HG02884 (cell line): Measurements from ENCODE around the gene NWD2.

Experiments
- ATAC-seq: cut with Tn5 transposase; IDR thresholded peaks from one replicate; pipeline ENCODE4 v1.9.1; 2021; ENCODE audit warnings: mild to moderate bottlenecking, moderate library complexity; ENCODE audit not compliant: unreplicated experiment

NWD2 gene

DNA sequence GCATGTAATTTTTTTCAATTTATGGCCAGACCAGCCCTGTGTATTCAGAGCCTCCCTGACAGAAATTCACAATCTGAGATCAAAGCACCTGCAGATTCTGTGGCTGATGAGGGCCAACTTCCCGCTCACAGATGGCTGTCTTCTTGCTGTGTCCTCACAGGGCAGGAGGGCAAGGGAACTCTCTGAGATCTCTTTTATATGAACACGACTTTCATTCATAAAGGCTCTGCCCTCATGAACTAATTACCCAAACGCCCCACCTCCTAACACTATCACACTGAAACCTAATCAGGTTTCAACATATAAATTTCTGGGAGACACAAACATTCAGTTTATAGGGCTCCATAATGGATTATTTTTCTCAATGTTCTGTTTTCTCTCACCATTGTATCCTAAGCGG is 192.6 kb downstream of the NWD2 start:
- no peak for ATAC-seq

DNA sequence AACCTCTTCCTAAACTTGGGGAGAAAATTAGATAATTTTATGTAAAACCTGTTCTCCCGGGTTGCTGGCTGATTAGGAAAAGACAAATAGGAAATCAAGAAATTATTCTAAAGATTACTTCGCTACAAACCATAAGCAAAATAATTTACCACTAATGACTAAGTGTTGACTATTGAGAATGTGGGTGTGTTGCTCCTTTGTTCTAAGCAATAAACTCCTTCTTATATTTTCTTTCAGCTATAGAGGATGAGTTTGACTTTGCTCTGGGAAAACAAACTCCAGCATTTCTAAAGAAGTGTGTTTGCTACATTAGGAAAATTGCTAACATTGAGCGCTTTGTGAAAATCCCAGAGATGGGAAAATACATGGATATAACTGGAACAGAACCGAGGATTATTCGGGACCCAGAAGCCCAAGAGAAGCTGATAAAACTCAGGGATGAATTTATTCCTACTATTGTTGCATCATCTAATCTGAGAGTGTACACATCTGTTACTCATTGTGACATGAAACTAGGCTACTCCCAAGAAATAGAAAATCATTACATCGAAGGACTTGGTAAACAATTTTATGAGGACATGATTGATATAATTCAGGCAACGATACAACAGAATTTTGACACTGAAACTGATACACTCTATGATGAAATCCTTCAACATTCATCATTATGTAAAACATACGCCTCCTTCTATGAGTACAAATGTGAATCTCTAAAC is 194.2 kb downstream of the NWD2 start:
- ATAC-seq: no peak

DNA sequence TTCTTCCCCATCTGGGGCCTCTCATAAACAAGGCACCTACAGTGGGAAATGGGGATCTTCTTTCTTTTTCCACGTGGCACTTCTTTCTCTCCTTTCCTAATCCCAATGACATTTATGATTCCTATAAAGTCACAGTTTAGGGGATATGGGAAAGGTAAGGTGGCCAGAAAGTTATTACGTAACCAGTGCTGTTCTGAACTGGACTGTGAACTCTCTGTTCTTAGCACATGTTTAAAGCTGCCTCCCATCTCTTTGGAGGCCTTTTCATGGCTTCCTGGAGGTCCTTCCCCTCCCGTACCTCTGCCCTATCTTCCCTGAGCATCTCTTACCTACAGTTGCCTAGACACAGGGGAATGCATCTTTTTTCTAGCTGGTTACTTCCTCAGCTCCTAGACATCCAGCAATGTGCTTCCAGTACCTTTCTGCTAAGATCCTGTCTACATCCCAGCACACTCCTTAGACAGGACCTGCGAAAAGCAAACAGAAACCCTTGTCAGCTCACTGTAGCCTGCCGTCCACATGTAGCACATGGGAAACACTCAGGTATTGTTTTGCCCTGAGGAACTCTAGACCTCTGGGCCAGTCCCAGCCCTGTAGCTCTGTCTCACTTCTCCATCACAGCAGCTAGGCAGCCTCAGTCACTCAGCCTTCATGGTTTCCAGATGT is 195.4 kb downstream of the NWD2 start:
- no peak for ATAC-seq

DNA sequence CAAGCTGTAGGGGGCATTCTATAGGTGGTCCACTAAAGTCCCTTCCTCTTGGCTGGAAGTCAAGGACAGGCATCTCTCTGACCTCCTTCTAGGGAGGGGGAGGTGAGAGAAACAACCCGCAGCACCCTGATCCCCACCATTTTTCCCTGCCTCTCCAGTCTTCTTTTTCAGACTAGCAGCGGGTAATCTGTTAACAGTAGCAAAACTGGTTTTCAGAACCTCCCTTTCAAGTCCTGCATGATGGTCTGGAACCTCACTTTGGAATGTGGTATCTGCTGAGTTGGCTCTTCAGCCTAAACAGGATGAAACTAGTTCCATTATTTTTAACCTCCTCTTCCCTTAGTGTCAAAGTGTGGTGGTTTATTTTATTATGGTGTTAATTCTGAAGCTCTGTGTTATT is 196.0 kb downstream of the NWD2 start:
- ATAC-seq: no peak

DNA sequence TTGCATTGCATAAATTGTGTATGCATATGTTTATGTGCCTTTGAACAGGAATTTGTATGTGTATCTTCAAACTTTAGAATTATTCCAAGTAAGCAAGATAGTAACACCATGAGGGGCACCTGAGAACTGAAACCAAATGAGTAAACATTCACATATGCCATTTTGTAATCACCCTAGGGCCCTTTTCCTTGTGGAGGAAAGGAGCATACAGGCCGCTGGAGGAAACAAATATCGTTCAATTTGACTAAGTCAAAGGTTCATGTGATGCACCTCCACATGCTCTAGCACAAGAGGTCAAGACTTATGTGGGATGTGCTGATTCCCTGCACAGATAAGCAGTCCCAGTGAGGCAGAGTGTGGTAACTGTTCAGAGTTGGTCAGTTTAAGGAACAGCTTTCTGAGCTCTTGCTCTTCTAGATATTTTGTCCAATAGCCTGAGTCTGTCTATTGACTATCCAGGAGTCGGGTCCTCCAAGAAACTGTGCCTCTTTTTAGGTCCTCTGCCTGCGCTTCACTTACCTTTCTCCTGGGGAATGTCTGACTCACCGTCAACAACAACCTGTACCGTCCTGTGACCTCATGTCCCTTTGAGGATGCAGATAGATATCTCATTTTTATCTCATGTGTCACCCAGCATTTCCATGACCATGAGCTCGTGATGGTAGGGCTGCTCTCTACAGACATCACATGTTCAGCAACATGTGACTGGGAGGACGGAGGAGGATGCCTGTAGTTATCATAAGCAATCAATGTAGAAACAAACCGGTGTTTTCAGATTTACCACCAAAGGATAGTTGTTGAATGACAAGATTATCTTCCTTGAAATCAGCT is 196.9 kb downstream of the NWD2 start:
- ATAC-seq: no peak

DNA sequence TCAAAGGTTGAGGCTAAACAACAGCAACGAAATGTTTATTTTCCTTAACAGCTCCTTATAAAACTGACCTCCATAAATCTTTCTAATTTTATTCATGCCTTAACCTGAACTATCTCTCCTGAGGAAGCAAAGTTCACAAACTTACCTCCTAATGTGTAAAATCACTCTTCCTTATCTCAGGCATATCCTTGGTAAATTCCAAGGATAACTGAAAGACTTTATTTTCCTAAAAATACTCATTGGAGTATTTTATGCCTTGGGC is 197.4 kb downstream of the NWD2 start:
- no peak for ATAC-seq

DNA sequence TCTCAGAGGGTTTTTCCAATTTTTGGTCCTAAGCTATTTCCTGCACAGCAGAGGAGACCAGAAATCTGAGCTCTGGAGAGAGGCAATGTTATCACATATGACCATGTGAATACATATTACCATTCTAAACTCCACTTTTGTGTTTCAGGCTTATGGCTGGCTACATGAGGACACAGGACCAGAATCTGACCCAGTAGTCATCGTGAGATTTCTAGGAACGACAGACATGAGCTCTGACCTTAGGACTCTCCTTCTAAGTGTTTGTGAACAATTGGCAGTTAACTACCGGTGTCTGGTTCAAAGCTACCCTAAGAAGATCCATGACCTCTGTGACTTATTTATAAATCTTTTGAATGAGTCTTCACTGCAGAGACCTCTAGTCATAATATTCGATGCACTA is 198.6 kb downstream of the NWD2 start:
- ATAC-seq: no peak

DNA sequence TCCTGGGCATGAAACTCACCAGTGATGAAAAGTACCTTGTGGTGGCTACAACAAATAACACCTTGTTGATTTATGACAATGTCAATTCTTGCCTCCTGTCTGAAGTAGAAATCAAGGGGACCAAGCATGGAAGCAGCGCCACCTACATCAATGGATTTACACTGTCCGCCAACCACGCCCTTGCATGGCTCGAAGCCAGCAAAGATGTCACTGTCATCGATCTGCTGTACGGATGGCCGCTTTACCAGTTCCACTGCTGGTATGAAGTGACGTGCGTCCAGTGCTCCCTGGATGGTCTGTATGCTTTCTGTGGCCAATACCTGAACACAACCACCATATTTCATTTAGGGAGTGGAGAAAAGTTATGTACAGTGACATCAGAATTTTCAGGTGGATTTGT is 200.5 kb downstream of the NWD2 start:
- no peak for ATAC-seq

DNA sequence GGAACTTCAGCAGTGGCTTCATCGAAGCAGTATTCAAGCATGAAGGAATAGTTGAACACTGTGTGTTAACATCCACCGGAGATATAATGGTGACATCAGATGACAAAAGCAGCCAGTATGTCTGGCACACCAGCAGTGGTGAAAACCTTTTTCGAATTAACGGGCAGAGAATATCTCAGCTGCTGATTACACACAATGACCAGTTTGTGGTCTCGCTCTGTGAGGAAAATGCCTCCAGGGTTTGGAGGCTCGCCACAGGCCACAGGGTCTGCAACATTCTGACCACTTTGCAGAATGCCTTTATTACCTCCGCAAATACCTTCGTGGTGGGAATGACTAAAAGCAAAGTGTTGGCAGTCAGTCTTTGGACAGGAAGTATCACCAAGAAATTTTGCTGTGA is 201.5 kb downstream of the NWD2 start:
- no peak for ATAC-seq

DNA sequence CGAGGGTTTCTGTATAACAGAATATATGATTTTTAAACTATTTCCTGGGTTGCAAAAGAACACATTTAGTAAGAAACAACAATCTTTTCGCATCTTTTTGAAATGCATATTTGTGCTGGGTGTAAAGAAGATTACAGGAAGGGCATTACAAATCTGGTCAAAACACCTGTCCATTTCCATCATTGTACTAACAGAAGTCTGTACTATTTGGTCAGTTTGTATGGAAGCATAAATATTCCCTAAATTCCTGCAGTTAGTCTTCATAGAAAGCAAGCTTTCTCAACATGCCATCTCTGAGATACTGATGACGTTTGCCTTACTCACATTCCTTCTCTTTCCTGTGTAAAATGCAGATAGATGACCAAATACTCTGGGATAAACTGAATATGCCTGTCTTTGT is 203.3 kb downstream of the NWD2 start:
- no peak for ATAC-seq

DNA sequence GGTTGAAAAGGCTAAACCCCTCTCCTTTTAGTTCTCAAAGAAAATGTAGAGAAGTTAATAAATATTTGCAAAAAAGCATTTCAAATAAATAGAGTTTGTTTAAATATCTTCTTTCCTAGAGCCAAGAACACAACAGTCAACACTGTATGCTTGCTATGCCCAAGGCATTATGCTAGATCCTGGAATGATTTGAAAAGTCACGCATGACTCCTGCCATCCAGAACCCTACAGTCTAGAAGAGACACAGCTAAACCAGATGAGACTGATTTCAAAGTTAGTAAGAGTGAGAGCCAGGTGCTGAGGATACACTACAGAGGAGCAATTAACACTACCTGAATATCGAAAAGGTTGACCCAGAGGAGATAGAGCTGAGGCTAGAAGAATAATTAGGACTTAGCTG is 205.8 kb downstream of the NWD2 start:
- ATAC-seq: no peak

DNA sequence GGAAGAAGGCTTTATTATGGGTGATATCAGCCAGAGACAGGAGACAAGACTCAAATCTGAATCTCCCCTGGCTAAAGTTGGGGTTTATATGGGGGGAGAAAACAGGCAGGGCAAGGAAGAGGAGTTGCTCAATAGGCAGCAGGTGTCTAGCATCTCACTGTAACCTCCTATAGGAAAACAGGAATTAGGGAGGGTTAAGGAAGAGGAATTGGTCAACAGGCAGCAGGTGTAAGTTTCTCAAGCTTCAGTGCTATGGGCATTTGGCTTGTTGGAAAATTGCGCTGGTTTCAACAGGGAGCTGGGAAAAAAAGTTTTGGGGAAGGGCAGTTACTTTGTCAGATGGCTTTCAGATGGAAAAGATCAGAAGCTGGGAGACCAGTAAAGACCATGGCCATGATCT is 206.4 kb downstream of the NWD2 start:
- no peak for ATAC-seq

DNA sequence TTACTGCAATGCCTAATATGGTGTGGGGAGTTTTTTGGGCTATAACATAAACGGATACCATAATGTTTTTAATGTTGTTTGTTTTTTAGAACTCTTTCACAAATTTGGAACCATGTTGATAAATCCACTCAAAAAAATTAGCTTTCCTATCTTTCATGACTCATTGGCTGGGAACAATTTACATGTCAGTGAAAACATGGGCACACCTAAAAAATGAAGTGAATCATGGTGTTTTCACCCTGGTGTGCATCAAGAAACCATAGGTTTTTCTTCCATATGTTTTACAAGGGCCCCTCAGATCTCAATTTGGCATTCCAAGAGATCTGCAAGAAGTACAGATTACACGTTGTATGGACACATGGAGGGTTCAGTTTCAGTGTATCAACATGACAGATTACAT is 207.1 kb downstream of the NWD2 start:
- no peak for ATAC-seq

DNA sequence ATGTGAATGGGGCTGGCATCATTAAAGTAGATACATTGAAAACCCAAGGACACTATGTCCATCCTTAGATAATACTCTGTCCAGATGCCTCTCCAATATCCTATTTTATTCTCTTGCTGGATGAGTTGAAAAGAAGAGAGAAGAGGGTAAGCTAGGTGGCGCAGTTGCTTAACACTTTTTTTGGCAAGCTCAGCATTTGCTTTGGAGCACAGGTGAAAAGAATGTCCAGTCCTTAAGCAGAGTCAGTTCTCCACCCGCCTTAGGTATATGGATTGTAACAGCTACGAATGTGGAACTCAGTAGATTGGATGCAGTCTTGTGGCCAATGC is 208.4 kb downstream of the NWD2 start:
- ATAC-seq: peak; percentile 56

DNA sequence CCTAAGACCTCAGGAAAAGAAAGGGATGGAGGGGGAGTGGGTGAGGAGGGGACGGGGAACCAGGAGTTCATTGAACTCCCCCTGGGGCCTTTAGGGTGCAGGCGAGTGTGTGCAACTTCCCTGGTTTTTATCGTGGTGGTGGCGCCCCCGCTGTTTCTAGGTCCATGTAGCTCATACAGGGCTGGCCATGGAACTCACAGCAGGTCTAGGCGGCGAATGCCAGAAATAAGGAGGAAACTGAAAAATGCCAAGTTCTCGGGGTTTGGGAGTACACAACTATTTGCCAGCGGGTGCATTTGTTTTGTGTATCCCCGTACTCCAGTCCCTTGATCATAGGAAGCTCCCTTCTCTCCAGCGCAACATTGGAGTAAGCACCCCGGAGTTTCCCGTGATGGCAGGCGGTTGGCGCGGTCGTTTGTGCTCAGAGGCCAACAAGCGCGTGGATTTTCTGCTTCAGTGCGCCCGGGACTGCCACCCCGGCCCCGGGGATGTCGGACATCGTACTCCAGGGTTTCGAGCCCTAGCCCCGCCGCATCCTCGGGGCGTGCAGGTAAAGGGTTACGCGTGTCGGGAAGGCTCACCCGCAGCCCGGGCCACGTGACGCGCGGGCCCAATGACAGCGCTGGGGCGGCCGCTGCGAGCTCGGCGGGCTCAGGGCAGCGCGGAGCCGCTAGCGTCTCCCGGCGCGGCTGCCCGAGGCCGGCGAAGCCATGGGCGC is 208.9 kb downstream of the NWD2 start:
- peak; percentile 85 for ATAC-seq

DNA sequence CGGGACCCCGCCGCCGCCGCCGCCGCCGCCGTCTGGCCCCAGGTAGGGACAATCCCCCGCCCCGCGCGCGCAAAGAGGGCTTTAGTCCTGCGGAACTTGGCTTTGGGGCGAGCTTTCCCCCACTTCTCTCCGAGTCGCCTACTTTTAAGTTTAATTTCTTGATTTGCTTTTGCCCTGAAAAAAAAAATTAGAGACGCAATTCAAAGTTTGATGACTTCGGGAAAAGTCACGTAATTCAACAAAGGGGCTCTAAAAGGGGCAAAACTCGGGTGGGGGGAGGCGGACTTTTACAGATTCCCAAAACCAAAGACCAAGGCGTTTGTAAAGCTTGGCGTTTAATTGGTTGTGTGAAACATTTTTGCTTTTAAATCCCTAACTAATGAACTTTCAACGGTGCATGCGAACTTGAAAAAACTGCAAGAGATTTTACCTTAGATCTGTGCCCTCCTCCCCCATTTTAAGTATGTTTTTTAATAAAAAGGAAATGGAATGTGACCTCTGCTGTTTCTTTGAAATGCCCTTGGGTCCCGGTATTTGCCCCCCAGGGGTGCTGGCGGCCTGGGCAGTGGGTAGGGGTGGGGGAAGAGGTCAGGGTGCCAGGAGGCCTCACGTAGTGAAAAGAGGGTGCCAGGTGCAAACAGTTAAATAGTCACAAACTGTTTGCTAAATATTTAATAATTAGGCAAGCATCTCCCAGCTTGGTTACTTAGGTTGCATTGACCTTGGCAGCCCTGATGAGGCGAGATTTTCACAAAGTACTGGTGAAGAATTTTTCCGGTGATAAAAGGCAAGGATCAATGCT is 209.7 kb downstream of the NWD2 start:
- ATAC-seq: no peak

DNA sequence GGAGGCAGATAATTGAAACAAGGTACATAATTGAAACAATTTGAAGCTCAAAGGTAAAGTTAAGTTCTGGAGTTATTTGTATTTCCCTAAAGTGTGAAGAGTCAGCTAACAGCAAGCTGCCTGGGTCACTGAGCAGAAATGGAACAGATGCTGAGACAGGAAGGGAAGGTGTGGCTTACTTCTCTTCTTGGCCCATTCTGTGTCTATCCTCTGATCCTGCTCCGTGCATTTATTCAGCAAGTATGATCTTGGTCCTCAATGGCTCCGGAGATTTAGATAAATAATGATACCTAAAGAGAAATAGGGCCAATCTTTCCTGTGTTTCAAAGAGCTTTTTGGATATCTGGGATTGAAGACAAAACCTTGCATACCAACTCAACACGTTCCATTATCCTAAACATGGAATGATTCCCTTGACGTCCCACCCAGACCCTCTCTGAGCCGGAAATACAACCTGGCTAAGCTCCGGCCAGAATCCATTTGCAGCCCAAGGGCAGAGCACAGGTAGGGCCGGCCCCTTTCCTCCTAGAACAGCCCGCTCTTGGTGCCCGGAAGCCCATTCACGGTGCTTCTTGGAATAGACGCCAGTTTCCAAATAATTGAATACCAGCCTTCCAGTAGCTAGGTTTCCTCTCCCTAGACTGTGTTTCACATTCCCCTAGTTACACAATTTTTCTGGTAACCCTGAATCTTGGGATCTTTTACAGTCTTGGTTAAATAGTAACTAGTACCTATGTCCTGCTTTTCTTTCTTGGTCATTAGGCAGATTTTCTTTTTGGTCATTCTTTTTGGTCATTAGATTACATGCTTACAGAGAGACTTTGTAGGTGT is 211.0 kb downstream of the NWD2 start:
- no peak for ATAC-seq

DNA sequence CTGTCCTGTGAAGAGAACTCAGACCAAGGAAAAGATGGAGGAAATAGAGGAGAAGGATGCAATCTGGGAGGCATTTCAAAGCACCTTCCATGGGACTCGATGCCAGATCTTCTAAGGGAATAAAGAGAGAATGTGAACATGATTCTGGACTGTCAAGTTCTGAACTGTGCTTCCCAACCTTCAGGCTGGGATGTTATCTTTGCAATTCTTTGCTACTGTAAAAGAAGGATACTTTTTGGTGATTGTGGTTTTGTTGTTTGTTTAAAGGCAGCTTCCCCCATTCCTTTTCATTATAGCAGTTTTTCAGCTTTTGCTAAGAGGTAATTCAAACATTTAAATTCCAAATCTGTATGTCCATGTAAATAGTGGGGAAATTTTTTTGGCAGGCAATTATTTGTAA is 217.3 kb downstream of the NWD2 start:
- ATAC-seq: no peak

DNA sequence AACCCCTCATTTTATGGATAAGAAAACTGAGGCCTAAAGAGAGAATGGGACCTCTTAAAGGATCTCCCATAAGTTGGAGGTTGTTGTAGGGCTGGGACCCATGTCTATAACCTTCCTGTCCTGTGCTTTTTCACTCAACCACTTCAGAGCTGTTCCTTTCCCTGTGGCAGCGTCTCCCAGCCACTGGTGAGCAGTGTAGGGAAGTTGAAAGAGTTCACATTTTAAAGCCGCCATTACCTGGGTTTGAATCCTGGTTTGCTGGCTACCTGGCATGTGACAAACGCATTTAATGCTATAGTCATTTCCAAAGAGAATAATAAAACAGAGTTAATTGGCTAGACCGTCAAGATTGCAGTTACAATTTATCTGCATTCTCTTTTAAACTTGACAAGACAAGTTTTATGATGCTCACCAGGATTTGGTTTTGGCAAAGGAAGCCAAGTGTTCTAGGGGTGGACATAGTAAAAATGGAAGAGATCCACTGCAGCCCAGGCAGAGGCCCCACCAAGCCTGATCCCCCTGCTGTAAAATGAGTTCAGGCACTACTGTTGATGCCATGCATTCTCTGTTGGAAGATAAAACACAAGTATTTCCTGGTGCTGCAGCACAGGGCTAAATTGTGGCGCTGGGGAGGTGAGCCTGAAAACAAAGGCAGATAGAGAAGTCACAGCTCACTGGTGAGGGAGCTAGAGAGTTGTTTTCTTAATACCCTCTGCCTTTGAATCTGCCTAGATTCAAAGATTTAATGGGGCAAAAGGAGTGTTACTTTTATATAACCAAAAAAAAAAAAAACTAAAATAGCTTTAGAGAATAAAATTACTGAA is 218.7 kb downstream of the NWD2 start:
- no peak for ATAC-seq
